IgD-negative memory B cell (primary cell): Measurements from ENCODE around the gene RASD1. TPM values are rescaled to one million over a fixed set of nuclear protein-coding genes. Genes with fewer than 3 reads are reported as not detected.
"Not testable (repeated sequence)": the region's sequence is repeated elsewhere in the genome, so short reads cannot be mapped to it uniquely, and the experiment has no call there.

Experiments used
- H3K27ac Mint-ChIP-seq, 3 donors: one replicate each; pipeline ENCODE4 v1.8.0; 2020 to 2022; ENCODE audit warnings: mild to moderate bottlenecking in 3 of 3, mixed read lengths in 3 of 3, moderate library complexity in 1 of 3
- H3K27me3 Mint-ChIP-seq: one replicate; pipeline ENCODE4 v1.8.0; 2021; ENCODE audit warnings: mixed read lengths
- H3K36me3 Mint-ChIP-seq: one replicate; pipeline ENCODE4 v1.8.0; 2020; ENCODE audit warnings: mild to moderate bottlenecking, mixed read lengths
- H3K4me1 Mint-ChIP-seq, 3 donors: one replicate each; pipeline ENCODE4 v1.8.0; 2020 to 2022; ENCODE audit warnings: mixed read lengths in 3 of 3, mild to moderate bottlenecking in 1 of 3
- H3K4me3 Mint-ChIP-seq, 4 donors: one replicate each; pipeline ENCODE4 v1.8.0; 2020 to 2022; ENCODE audit warnings: mild to moderate bottlenecking in 4 of 4, mixed read lengths in 4 of 4, moderate library complexity in 3 of 4
- H3K9me3 Mint-ChIP-seq, 3 donors: one replicate each; pipeline ENCODE4 v1.8.0; 2020 to 2021; ENCODE audit warnings: mixed read lengths in 3 of 3, mild to moderate bottlenecking in 1 of 3
- polyA plus RNA-seq: library from polyadenylated mRNA; unstranded; fragments of 300-500 nt; fragmentation: Illumina TruSeq; gene quantifications from one replicate; pipeline ENCODE4 v1.2.3, GENCODE V29; 2021

The RASD1 gene
- polyA plus RNA-seq, 1 donor from 2014 or later = 0.73 TPM

DNA sequence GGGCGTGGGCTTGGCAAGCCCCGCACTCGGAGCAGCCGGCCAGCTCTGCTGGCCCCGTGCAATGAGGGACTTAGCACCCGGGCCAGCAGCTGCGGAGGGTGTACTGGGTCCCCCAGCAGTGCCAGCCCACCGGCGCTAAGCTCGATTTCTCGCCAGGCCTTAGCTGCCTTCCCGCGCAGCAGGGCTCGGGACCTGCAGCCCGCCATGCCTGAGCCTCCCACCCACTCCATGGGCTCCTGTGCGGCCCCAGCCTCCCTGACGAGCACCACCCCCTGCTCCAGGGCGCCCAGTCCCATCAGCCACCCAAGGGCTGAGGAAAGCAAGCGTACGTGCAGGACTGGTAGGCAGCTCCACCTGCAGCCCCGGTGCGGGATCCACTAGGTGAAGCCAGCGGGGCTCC lies 9.8 kb downstream of the RASD1 start:
- H3K27me3 Mint-ChIP-seq, H3K4me3 Mint-ChIP-seq, H3K36me3 Mint-ChIP-seq, H3K27ac Mint-ChIP-seq, H3K9me3 Mint-ChIP-seq: not testable (repeated sequence)
- peaks cover 3 to 16% (median 10%) of the 10 kb centered on the region in 3 donors for H3K4me1 Mint-ChIP-seq

GRCh38 chr17:17485420-17485819 lies 10.8 kb downstream of the RASD1 start:
- no peaks in the 10 kb centered on the region for H3K9me3 Mint-ChIP-seq
- peaks cover 6 to 17% (median 17%) of the 10 kb centered on the region in 3 donors for H3K4me1 Mint-ChIP-seq
- H3K4me3 Mint-ChIP-seq = no peak overlapping the region
- no peak overlapping the region for H3K27ac Mint-ChIP-seq
- H3K27me3 Mint-ChIP-seq = no peaks in the 10 kb centered on the region
- peaks cover 4% of the 10 kb centered on the region for H3K36me3 Mint-ChIP-seq

- no peaks in the 10 kb centered on the region for H3K27me3 Mint-ChIP-seq
- no peaks in the 10 kb centered on the region for H3K9me3 Mint-ChIP-seq
- no peak overlapping the region for H3K4me3 Mint-ChIP-seq
- H3K4me1 Mint-ChIP-seq = peaks cover 8 to 19% (median 17%) of the 10 kb centered on the region in 3 donors
- H3K36me3 Mint-ChIP-seq = peaks cover 4% of the 10 kb centered on the region
- H3K27ac Mint-ChIP-seq = no peak overlapping the region
Measured at GRCh38 chr17:17484451-17484899, 11.7 kb downstream of the RASD1 start.

- H3K4me1 Mint-ChIP-seq = peaks cover 15 to 31% (median 28%) of the 10 kb centered on the region in 3 donors
- no peaks in the 10 kb centered on the region for H3K27me3 Mint-ChIP-seq
- H3K9me3 Mint-ChIP-seq = no peaks in the 10 kb centered on the region
- H3K36me3 Mint-ChIP-seq = peaks cover 3% of the 10 kb centered on the region
- H3K27ac Mint-ChIP-seq = no peak overlapping the region
- H3K4me3 Mint-ChIP-seq = peak overlapping the region in 1 of 4 donors; percentile 19
Measured at GRCh38 chr17:17481860-17482259, 14.3 kb downstream of the RASD1 start.

GRCh38 chr17:17480593-17481148 lies 15.5 kb downstream of the RASD1 start:
- peaks cover 16 to 32% (median 28%) of the 10 kb centered on the region in 3 donors for H3K4me1 Mint-ChIP-seq
- peak overlapping the region in 1 of 4 donors; percentile 13 for H3K4me3 Mint-ChIP-seq
- H3K36me3 Mint-ChIP-seq = peaks cover 3% of the 10 kb centered on the region
- H3K27me3 Mint-ChIP-seq = no peaks in the 10 kb centered on the region
- H3K9me3 Mint-ChIP-seq = peaks cover 0 to 1% (median 0%) of the 10 kb centered on the region in 3 donors
- peak overlapping the region in 2 of 3 donors; percentile 67 to 89 for H3K27ac Mint-ChIP-seq

DNA sequence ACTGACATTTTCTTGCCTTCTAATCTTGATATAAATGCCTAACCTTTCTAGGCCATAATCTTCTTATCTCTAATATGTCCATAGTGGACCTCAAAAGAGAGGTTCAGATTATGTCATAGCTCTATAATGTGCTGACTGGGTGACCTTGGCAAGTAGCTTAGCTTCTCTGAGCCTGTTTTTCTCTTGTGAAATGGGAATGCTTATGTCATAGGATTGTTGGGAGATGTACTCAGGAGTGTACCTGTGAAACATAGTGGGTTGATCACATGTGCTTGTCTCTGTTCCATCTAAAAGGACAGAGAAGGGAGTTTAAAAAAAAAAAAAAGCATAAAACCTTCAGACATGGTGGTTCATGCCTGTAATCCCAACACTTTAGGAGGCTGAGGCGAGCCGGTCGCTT lies 17.0 kb downstream of the RASD1 start:
- H3K27ac Mint-ChIP-seq = peak overlapping the region in 1 of 3 donors; percentile 69
- no peaks in the 10 kb centered on the region for H3K27me3 Mint-ChIP-seq
- peaks cover 16 to 32% (median 28%) of the 10 kb centered on the region in 3 donors for H3K4me1 Mint-ChIP-seq
- peak overlapping the region in 2 of 4 donors; percentile 8 to 92 for H3K4me3 Mint-ChIP-seq
- peaks cover 1% of the 10 kb centered on the region for H3K36me3 Mint-ChIP-seq
- peaks cover 0 to 1% (median 0%) of the 10 kb centered on the region in 3 donors for H3K9me3 Mint-ChIP-seq

DNA sequence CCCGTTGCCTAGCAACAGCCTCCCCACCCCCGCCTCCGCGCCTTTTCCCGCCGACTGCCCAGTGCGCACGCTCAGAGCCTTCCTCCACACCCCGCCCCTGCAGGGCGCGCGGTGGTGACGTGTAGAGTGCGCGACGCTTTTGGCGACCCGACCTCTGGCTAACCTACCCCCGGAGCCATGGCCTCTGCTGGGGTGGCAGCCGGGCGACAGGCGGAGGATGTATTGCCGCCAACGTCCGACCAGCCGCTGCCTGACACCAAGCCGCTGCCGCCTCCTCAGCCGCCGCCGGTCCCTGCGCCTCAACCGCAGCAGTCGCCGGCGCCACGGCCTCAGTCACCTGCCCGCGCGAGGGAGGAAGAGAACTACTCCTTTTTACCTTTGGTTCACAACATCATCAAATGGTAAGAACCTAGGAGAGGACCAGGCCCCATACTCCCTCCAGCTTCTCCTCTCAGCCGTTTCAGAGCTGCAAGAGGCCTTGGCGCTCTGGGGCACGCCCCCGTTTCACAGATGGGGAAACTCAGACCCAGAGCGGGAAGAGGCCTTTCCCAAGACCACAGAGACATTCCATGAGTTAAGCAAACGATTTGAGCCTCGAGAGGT lies 19.2 kb downstream of the RASD1 start, which contains the start of gene MED9:
Gene MED9, plus strand, starts transcription at position 136 of the 603 bp plus-strand sequence. Its CDS starts 42 bp downstream, at position 178.
- Mint-ChIP-seq H3K36me3 (peaks cover 1% of the 10 kb centered on the region), H3K27me3 (peaks cover 2% of the 10 kb centered on the region), H3K9me3 (peaks cover 0 to 1% (median 0%) of the 10 kb centered on the region in 3 donors), H3K4me1 (peaks cover 13 to 27% (median 16%) of the 10 kb centered on the region in 3 donors), H3K4me3 (peak within 1 kb of the TSS; percentile 89 to 95 (median 93)), H3K27ac (peak within 1 kb of the TSS; percentile 69 to 98 (median 95))

GRCh38 chr17:17474341-17474740 lies 21.9 kb downstream of the RASD1 start:
- Mint-ChIP-seq H3K9me3 (peaks cover 0 to 1% (median 0%) of the 10 kb centered on the region in 3 donors), H3K4me1 (peaks cover 8 to 13% (median 11%) of the 10 kb centered on the region in 3 donors), H3K27ac (peak overlapping the region in 1 of 3 donors; percentile 42), H3K27me3 (peaks cover 2% of the 10 kb centered on the region), H3K36me3 (peaks cover 1% of the 10 kb centered on the region), H3K4me3 (peak overlapping the region in 1 of 4 donors; percentile 3)

GRCh38 chr17:17472333-17472920 lies 23.8 kb downstream of the RASD1 start:
- H3K4me3 Mint-ChIP-seq = peak overlapping the region in 1 of 4 donors; percentile 48

DNA sequence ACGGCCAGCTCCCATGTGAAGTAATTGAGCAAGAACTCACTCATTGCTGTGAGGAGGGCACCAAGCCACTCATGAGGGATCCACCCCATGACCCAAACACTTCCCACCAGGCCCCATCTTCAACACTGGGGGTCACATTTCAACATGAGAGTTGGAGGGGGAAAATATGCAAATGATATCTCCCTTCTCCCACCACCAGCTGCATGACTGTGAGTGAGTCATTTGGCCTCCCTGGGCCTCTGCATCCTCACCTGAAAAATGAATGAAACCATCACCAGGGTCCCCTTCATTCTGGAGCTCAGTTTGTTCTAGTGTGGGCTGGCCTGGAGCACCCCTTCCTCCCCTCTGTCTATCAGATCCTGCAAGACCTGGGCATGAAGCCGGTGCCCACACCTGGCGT lies 26.2 kb downstream of the RASD1 start:
- Mint-ChIP-seq H3K36me3 (no peaks in the 10 kb centered on the region), H3K27ac (no peak overlapping the region), H3K4me3 (no peak overlapping the region), H3K27me3 (peaks cover 2% of the 10 kb centered on the region), H3K9me3 (no peaks in the 10 kb centered on the region), H3K4me1 (no peaks in the 10 kb centered on the region)

More at GRCh38 chr17:17472333-17472920, 23.8 kb downstream of the RASD1 start:
- peaks cover 0 to 1% (median 0%) of the 10 kb centered on the region in 3 donors for H3K9me3 Mint-ChIP-seq
- H3K36me3 Mint-ChIP-seq = peaks cover 1% of the 10 kb centered on the region
- H3K27me3 Mint-ChIP-seq = peaks cover 2% of the 10 kb centered on the region
- peaks cover 3 to 5% (median 4%) of the 10 kb centered on the region in 3 donors for H3K4me1 Mint-ChIP-seq
- peak overlapping the region in 1 of 3 donors; percentile 33 for H3K27ac Mint-ChIP-seq

DNA sequence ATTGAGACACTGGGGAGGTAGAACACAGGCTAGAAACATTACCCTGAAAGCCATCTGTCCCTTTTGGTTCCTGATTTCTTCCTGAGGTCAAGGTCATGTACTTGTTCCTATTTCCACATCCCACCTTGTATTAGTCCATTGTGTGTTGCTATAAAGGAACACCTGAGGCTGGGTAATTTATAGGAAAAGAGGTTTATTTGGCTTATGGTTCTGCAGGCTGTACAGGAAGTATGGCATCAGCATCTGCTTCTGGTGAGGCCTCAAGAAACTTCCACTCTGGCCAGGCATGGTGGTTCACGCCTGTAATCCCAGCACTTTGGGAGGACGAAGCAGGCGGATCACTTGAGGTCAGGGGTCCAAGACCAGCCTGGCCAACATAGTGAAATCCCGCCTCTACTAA lies 26.8 kb downstream of the RASD1 start:
- H3K27ac Mint-ChIP-seq = no peak overlapping the region
- H3K4me1 Mint-ChIP-seq = no peaks in the 10 kb centered on the region
- H3K27me3 Mint-ChIP-seq = peaks cover 2% of the 10 kb centered on the region
- no peak overlapping the region for H3K4me3 Mint-ChIP-seq
- H3K9me3 Mint-ChIP-seq = no peaks in the 10 kb centered on the region
- H3K36me3 Mint-ChIP-seq = no peaks in the 10 kb centered on the region

- no peak overlapping the region for H3K4me3 Mint-ChIP-seq
- no peaks in the 10 kb centered on the region for H3K36me3 Mint-ChIP-seq
- no peaks in the 10 kb centered on the region for H3K4me1 Mint-ChIP-seq
- H3K27me3 Mint-ChIP-seq = peaks cover 4% of the 10 kb centered on the region
- H3K9me3 Mint-ChIP-seq = no peaks in the 10 kb centered on the region
- H3K27ac Mint-ChIP-seq = no peak overlapping the region
Measured at GRCh38 chr17:17468217-17469010, 27.8 kb downstream of the RASD1 start.

GRCh38 chr17:17467720-17468119 lies 28.5 kb downstream of the RASD1 start:
- Mint-ChIP-seq H3K36me3 (no peaks in the 10 kb centered on the region), H3K4me1 (no peaks in the 10 kb centered on the region), H3K27ac (no peak overlapping the region), H3K27me3 (peaks cover 2% of the 10 kb centered on the region), H3K9me3 (no peaks in the 10 kb centered on the region), H3K4me3 (no peak overlapping the region)

GRCh38 chr17:17467016-17467415 lies 29.2 kb downstream of the RASD1 start:
- Mint-ChIP-seq H3K4me3 (no peak overlapping the region), H3K36me3 (no peaks in the 10 kb centered on the region), H3K9me3 (no peaks in the 10 kb centered on the region), H3K4me1 (no peaks in the 10 kb centered on the region), H3K27ac (no peak overlapping the region), H3K27me3 (peaks cover 2% of the 10 kb centered on the region)

- Mint-ChIP-seq H3K36me3 (no peaks in the 10 kb centered on the region), H3K4me1 (no peaks in the 10 kb centered on the region), H3K4me3 (no peak overlapping the region)
Measured at GRCh38 chr17:17466511-17466910, 29.7 kb downstream of the RASD1 start.

More at GRCh38 chr17:17466511-17466910, 29.7 kb downstream of the RASD1 start:
- H3K27me3 Mint-ChIP-seq = peaks cover 2% of the 10 kb centered on the region
- no peaks in the 10 kb centered on the region for H3K9me3 Mint-ChIP-seq
- H3K27ac Mint-ChIP-seq = no peak overlapping the region
